GM19395 (cell line): ENCODE results near the gene TGFBR3L.
"Not testable (repeated sequence)": the region's sequence is repeated elsewhere in the genome, so short reads cannot be mapped to it uniquely, and the experiment has no call there.

ENCODE experiments used
- ATAC-seq: cut with Tn5 transposase; IDR thresholded peaks from one replicate; pipeline ENCODE4 v1.9.1; 2021; ENCODE audit warnings: mild to moderate bottlenecking, moderate library complexity; ENCODE audit not compliant: unreplicated experiment

TGFBR3L gene

DNA sequence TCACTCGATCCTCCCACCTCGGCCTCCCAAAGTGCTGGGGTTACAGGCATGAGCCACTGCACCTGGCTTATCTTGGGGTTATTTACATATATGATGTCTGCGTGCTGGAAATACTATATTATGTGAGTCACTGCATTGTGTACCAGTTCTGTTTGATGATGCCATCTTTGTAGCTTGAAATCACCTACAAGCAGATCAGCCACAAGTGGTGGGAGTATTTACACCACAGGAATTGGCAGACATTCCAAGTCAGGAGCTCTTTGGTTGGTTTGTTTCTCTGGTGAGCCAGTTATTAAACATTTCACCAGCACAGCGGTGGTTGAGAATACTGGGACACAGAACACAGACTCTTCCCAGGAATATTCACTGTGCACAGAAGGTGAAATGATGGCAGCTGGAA lies 33.3 kb downstream of the TGFBR3L start:
- ATAC-seq = no peak

GRCh38 chr19:7953060-7953459 lies 38.4 kb downstream of the TGFBR3L start:
- ATAC-seq = no peak

DNA sequence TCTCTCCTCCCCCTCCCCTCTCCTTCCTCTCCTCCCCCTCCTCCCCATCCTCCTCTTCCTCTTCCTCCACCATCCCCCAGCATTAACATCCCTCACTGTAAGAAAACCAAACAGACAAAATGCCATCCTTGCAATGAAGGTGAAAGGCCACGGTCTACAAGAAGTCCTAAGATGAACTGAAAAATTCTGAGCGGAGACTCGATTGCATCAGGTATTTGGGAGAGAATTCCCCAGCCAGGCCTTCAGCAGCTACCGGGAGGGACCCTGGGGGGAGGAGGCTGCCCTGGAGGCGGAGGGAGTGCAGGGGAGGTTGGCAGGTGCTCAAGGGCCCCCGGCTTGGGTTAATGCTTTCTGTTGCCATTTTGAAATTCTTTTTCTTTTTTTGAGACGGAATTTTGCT lies 38.9 kb downstream of the TGFBR3L start:
- no peak for ATAC-seq

GRCh38 chr19:7955696-7956095 lies 41.1 kb downstream of the TGFBR3L start:
- ATAC-seq = no peak

DNA sequence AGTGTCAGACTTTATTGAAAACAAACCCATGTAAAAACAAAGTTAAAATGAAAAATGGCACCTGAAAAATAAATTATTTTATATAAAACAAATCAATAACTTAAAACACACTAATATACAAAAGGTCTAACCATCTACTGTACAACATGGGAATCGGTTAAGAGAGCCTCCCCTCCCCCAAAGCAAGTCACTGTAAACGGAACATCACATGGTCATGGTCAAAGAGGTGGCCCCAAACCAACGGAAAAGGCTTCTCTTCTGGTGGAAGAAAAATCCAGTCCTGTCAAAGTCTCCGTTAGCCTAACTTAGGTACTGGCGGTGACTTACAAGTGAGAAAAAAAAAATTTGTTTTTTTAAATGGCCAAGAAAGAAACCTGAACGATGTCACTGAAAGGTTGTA lies 44.6 kb downstream of the TGFBR3L start:
- ATAC-seq = no peak

- not testable (repeated sequence) for ATAC-seq
These were observed 46.5 kb downstream of the TGFBR3L start for GRCh38 chr19:7961082-7961481.

GRCh38 chr19:7961920-7962626 lies 47.4 kb downstream of the TGFBR3L start:
- ATAC-seq = no peak

GRCh38 chr19:7962644-7963268 lies 48.1 kb downstream of the TGFBR3L start:
- ATAC-seq = no peak

- ATAC-seq = no peak
These were observed 48.9 kb downstream of the TGFBR3L start for GRCh38 chr19:7963566-7963965.

DNA sequence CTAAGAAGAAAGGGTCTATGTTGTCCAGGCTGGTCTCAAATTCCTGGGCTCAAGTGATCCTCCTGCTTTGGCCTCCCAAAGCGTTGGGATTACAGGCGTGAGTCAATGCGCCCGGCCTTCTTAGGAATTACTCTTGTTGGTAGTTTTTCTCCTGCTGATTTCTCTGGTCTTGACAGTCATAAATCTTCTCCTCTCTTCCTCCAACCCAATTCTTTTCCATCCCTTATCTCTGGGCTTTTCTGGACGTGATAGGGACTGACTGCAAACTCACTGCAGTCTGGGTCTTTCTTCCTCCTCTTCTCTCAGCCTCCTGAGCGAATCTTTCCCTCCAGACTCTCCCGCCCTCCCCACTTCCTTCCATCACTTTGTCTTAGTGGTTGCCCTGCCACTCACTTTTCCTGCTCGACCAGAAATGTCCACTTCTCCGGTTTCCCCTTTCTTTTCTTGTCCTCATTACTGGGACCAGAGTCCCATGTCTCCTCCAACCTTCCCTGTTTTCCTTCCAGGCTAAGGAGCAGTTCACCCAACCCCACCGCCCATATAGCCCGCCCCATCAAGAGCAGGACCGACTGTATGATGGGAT lies 50.7 kb downstream of the TGFBR3L start:
- ATAC-seq = no peak

- ATAC-seq = no peak
These were observed 51.5 kb downstream of the TGFBR3L start for GRCh38 chr19:7965921-7966665.

DNA sequence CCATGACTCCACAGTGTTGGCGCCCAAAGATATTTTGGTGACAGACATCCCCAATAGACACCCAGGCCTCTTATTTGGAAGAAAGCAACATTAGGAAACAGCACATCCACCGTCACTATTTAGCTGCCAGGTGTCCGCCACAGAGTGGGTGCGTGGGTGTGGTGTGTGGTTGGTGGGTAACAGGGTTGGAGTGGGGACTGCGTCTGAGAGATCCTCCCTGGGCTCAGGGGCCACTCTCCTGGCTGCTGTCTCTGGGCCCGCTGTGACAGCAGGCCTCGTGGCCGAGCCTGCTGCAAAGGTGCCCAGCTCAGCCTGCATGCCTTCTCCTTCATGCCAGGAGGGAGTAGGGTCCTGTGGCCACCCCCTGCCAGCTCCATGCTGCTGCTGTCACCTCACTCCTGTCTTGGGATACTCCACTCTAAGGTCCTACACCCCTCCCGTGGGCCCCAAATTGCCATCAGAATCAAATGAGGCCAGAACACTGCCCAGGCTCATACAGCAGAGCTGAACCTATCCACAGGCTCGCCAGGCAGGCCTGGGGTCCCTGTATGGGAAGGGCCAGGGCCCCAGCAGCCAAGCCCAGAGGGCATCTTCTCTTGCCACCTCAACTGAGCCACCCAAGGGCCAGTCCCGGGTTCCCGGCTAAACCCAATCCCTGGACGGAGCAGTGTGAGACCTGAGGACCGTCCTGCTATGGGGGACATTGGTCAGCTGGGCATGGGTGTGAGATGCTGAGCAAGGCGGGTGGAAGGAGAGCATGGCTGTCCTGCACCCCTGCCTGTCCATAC lies 53.6 kb downstream of the TGFBR3L start:
- no peak for ATAC-seq
